Activated CD4-positive, alpha-beta memory T cell treated with anti-CD3 and anti-CD28 coated beads for 36 hours (primary cell): ENCODE results near the gene KIF3A. TPM values are rescaled to one million over a fixed set of nuclear protein-coding genes. Genes with fewer than 3 reads are reported as not detected.

ENCODE experiments used
- CTCF ChIA-PET: fragments of 350-600 bp; sonication (Branson Sonifier 250); formaldehyde crosslinking; loops from one replicate; lab custom pipeline; 2021; ENCODE audit warnings: antibody characterized with exemption, inconsistent platforms; lab: Charles Lee
- POLR2A ChIA-PET: fragments of 350-600 bp; sonication (Branson Sonifier 250); formaldehyde crosslinking; loops from one replicate; lab custom pipeline; 2021; ENCODE audit warnings: antibody characterized with exemption; lab: Charles Lee
- DNase-seq: peaks from one replicate; pipeline ENCODE4 v3.0.0-alpha.2; 2020
- H3K27ac Mint-ChIP-seq: one replicate; pipeline ENCODE4 v1.8.0; 2021; ENCODE audit warnings: mixed read lengths
- H3K27me3 Mint-ChIP-seq: one replicate; pipeline ENCODE4 v1.8.0; 2021; ENCODE audit warnings: mixed read lengths
- H3K36me3 Mint-ChIP-seq: one replicate; pipeline ENCODE4 v1.8.0; 2021; ENCODE audit warnings: mixed read lengths
- H3K4me1 Mint-ChIP-seq: one replicate; pipeline ENCODE4 v1.8.0; 2021; ENCODE audit warnings: low read depth, mixed read lengths
- H3K4me3 Mint-ChIP-seq: one replicate; pipeline ENCODE4 v1.8.0; 2021; ENCODE audit warnings: mild to moderate bottlenecking, mixed read lengths
- H3K9me3 Mint-ChIP-seq: one replicate; pipeline ENCODE4 v1.8.0; 2021; ENCODE audit warnings: mixed read lengths
- intact Hi-C: fragments of 100-400 bp; cut with micrococcal nuclease; formaldehyde crosslinking; loops from one replicate; pipeline ENCODE4 v1.15.1; 2023
- total RNA-seq, 2 experiments: library from RNA; stranded (reverse); gene quantifications; one replicate each; pipeline ENCODE4 v1.2.3, GENCODE V29; 2021

Gene KIF3A
- total RNA-seq, 2 experiments from 2014 or later: 12.1 to 16.1 TPM

DNA sequence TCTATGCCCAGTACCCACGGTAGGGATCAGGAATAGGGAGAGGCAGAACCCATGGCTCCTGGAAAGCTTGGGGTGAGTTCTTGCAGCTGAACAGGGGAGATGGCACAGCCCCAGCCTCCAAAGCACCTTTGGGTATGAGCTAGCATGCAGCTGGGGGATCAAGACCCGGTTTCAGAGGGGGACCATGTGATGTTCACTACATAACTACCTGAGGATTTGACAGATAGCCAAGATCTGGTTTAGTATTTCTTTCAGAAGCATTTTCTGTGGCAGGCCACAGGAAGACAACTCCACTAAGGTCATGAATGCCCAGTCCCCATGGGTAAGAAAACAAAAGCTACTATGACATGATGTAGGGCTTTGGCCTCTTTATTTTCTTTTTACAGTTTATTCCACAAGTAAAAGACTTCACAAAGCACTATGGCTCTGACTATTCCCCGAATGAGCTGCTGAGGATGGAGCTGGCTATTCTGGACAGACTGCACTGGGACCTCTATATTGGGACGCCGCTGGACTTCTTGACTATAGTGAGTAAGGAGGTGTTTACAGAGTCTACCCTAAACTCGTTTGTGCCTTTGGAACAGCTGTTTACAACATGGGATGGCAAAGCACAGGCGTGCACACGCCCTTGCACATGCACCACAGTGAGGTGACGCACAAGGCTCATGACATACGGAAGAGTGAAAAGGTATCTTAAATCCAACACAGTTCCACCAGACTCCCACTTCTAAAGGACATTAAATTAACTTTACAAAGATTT, 13.3 kb upstream of the KIF3A start:
- H3K9me3 Mint-ChIP-seq: no peaks in the 10 kb centered on the region
- H3K4me3 Mint-ChIP-seq: no peak overlapping the region
- ChIA-PET POLR2A (interaction anchor here (1.4 kb wide), 1 partner anchor 13 kb away, joined by 9 read pairs; the partner anchor contains the start of gene KIF3A), CTCF (interaction anchor here (0.9 to 1.4 kb wide), 6 partner anchors 12 to 365 kb away, joined by 3 to 6 read pairs (median 4); no protein-coding TSS in a partner anchor)
- H3K36me3 Mint-ChIP-seq: peaks cover 8% of the 10 kb centered on the region
- intact Hi-C loops: loop anchor here (1.0 to 5.0 kb wide), 4 partner anchors 13 to 109 kb away; partner anchors contain the start of genes KIF3A and SEPTIN8
- no peak for DNase-seq
- H3K4me1 Mint-ChIP-seq: peaks cover 39% of the 10 kb centered on the region
- H3K27ac Mint-ChIP-seq: peak overlapping the region; percentile 46
- no peaks in the 10 kb centered on the region for H3K27me3 Mint-ChIP-seq

DNA sequence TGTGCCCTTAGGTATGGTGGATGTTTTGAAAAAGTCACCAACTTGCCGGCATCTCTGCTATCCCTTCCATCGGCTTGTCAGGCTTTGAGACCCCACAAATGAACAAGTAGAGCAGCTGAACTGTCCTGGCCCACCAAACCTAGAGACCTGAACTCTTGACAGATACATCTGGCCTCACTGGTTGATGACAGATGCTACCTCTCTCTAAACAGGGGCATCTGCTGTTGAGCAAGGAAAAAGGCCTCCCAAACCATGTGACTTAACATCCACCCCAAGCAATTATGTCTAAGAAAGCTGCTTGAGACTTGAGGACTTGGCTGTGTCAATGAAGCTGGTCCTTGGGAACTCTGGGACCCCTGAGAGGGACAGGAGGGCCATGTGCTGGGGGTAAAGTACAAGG, 12.2 kb upstream of the KIF3A start:
- no peaks in the 10 kb centered on the region for H3K27me3 Mint-ChIP-seq
- no peak overlapping the region for H3K27ac Mint-ChIP-seq
- no peak for DNase-seq
- H3K4me1 Mint-ChIP-seq: peaks cover 32% of the 10 kb centered on the region
- H3K9me3 Mint-ChIP-seq: no peaks in the 10 kb centered on the region
- intact Hi-C loops: no loop called here
- POLR2A ChIA-PET: no interaction called here
- H3K36me3 Mint-ChIP-seq: peaks cover 8% of the 10 kb centered on the region
- H3K4me3 Mint-ChIP-seq: no peak overlapping the region
- CTCF ChIA-PET: no interaction called here

DNA sequence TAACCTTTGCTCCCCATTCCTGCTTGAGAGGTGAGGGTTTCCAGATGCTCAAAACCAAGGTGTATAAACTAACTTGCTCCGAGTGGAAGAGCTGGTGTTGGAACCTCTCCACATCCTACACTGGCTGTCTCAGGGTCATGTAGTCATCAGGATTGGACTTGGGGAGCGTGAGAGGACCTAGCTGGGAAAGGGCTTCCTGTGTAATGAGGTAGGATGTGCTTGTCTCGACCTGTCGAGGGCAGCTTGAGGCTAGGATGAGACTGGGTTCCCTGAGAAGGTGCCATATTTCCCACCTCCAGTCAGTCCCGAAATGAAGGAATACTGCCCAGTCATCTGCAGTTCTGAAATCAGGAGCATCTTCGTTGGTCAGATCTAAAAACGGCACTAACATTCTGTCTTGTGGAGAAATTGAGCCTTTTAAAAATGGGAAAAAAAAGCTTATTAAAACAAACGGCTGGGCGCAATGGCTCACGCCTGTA, 11.2 kb upstream of the KIF3A start:
- no peak for DNase-seq
- CTCF ChIA-PET: interaction anchor here (1.2 to 3.2 kb wide), 2 partner anchors 11 to 125 kb away, joined by 3 to 45 read pairs; partner anchors contain the start of gene KIF3A
- H3K4me1 Mint-ChIP-seq: peaks cover 30% of the 10 kb centered on the region
- no peak overlapping the region for H3K27ac Mint-ChIP-seq
- H3K27me3 Mint-ChIP-seq: no peaks in the 10 kb centered on the region
- peaks cover 6% of the 10 kb centered on the region for H3K36me3 Mint-ChIP-seq
- peak overlapping the region; percentile 32 for H3K4me3 Mint-ChIP-seq
- intact Hi-C loops: no loop called here
- H3K9me3 Mint-ChIP-seq: no peaks in the 10 kb centered on the region
- POLR2A ChIA-PET: interaction anchor here (0.6 kb wide), 1 partner anchor 461 kb away, joined by 4 read pairs; no protein-coding TSS in a partner anchor

DNA sequence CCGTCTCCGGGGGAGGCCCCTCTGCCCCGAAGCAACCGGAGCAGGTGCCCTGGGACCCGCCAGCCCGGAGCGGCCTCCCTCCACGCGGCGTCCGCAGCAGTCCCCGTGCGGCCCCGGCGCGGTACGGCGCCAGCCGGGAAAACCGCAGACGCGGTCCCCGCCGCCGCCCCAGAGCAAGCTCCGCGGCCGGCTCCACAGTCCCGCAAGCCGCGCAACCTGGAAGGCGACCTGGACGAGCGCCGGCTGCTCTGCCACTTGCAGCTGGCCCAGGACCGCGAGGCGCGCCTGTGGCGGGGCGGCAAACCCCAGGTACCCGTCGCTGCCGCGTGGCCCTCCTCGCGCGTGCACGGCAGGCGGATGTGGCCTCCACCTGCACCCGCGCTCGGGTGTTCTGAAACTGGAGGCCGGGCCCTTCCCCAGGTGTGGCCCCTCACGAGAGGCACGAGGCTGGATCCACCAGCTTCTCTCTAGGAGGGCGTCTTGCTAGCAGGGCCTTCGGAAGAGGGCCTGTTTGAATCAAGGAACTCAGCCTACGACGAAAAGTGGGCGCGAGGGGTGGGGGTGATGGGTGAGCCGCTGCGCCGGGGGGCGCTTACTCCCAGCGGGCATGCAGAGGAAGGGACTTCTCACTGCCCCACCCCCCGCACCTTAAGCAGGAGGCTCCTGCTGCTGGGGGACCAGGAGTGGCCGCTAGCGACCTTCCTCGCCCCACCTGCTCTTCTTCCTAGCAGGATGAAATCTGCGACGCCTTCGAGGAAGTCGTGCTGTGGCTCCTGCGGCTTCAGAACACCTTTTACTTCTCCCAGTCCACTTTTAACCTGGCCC, 10.5 kb upstream of the KIF3A start:
- Mint-ChIP-seq H3K36me3 (peaks cover 5% of the 10 kb centered on the region), H3K27ac (no peak overlapping the region), H3K4me1 (peaks cover 28% of the 10 kb centered on the region), H3K9me3 (no peaks in the 10 kb centered on the region), H3K4me3 (peak overlapping the region; percentile 32), H3K27me3 (no peaks in the 10 kb centered on the region)
- intact Hi-C loops: loop anchor here (2.0 kb wide), 1 partner anchor 73 kb away; no protein-coding TSS in a partner anchor
- ChIA-PET POLR2A (interaction anchor here (0.8 to 1.7 kb wide), 4 partner anchors 10 to 284 kb away, joined by 3 to 16 read pairs (median 5); partner anchors contain the start of gene KIF3A), CTCF (interaction anchor here (0.6 to 3.2 kb wide), 8 partner anchors 10 to 222 kb away, joined by 3 to 45 read pairs (median 4); partner anchors contain the start of genes KIF3A and RAD50)
- DNase-seq: peak; percentile 69

DNA sequence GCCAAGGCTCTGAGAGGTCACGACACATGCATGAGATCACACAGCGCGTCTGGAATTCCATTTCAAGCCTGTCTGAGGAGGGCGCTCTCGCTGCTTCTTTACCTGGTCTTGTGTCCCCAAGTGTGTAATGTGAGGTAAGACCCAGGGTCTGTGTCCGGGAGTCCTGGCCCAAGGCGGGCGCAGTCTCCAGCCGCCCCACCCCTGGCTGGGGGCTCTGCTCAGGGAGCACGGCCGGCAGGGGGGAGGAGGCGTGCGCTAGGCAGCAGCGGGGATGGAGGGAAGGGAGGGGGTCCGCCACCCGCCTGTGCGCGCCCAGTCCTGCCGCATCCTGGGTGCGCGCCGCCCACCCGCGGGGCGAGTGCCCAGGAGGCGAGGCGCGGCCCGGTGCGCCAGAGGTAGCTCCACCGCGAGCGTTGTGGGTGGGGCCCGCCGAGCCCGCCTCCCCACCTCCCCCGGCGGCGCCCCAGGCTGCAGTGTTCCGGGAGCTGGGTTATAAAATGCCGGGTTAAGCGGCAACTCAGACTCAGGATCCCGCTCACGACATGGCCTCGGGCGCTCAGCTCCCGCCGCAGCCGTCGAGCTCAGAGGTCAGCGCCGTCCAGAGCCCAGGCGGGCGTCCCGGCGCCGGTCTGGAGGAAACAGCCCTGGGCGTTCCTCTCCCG, 9.7 kb upstream of the KIF3A start, which contains the start of gene CCNI2:
Gene CCNI2, plus strand, starts transcription at position 473 of the 662 bp plus-strand sequence. Its CDS starts 70 bp downstream, at position 543.
- ChIA-PET POLR2A (interaction anchor here (0.8 to 1.7 kb wide), 4 partner anchors 9 to 283 kb away, joined by 3 to 16 read pairs (median 5); partner anchors contain the start of gene KIF3A), CTCF (interaction anchor here (0.6 to 3.2 kb wide), 9 partner anchors 9 to 221 kb away, joined by 3 to 45 read pairs (median 5); partner anchors contain the start of genes KIF3A and RAD50)
- peaks cover 27% of the 10 kb centered on the region for H3K4me1 Mint-ChIP-seq
- peak within 1 kb of the TSS; percentile 72 for H3K4me3 Mint-ChIP-seq
- H3K27me3 Mint-ChIP-seq: no peaks in the 10 kb centered on the region
- H3K9me3 Mint-ChIP-seq: no peaks in the 10 kb centered on the region
- DNase-seq: peak; percentile 75
- H3K27ac Mint-ChIP-seq: peak within 1 kb of the TSS; percentile 67
- H3K36me3 Mint-ChIP-seq: no peaks in the 10 kb centered on the region
- intact Hi-C loops: loop anchor here (1.0 to 2.0 kb wide), 2 partner anchors 10 to 74 kb away; partner anchors contain the start of gene KIF3A

DNA sequence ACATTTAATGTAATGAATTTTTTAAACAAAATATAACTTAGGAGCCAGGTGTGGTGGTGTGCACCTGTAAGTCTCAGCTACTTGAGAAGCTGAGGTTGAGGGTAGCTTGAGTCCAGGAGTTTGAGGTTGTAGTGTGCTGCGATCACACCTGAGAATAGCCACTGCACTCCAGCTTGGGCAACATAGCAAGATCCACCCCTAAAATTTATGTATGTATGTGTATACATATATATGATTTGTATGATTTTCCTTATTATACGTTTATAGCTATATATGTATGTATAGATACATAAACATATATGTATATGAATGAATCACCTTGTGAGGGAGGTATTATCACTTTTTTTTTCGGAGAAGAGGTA, 9.2 kb upstream of the KIF3A start:
- peaks cover 22% of the 10 kb centered on the region for H3K4me1 Mint-ChIP-seq
- peak overlapping the region; percentile 67 for H3K27ac Mint-ChIP-seq
- ChIA-PET POLR2A (interaction anchor here (1.1 to 1.7 kb wide), 3 partner anchors 9 to 106 kb away, joined by 4 to 16 read pairs (median 6); partner anchors contain the start of gene KIF3A), CTCF (interaction anchor here (1.0 to 3.2 kb wide), 8 partner anchors 9 to 221 kb away, joined by 3 to 45 read pairs (median 5); partner anchors contain the start of genes KIF3A and RAD50)
- no peaks in the 10 kb centered on the region for H3K9me3 Mint-ChIP-seq
- H3K4me3 Mint-ChIP-seq: peak overlapping the region; percentile 72
- no peaks in the 10 kb centered on the region for H3K36me3 Mint-ChIP-seq
- intact Hi-C loops: loop anchor here (1.0 to 2.0 kb wide), 2 partner anchors 9 to 74 kb away; partner anchors contain the start of gene KIF3A
- H3K27me3 Mint-ChIP-seq: no peaks in the 10 kb centered on the region
- DNase-seq: no peak

DNA sequence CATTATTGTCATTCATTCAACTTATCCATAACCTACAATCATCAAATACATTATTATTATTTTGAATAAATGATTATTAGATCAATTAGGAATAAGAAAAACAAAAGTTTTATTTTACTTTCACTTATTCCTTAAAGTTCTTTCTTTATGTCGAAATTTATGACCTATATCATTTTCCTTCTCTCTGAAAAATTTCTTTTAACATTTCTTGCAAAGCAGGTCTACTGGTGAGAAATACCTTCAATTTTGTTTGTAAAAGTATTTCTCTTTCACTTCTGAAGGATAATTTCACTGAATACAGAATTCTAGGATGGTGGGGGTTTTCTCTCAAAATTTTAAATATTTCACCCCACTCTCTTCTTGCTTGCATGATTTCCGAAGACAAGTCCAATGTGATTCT, 7.3 kb upstream of the KIF3A start:
- CTCF ChIA-PET: interaction anchor here (0.9 kb wide), 1 partner anchor 10 kb away, joined by 3 read pairs; no protein-coding TSS in a partner anchor
- intact Hi-C loops: no loop called here
- no peaks in the 10 kb centered on the region for H3K9me3 Mint-ChIP-seq

DNA sequence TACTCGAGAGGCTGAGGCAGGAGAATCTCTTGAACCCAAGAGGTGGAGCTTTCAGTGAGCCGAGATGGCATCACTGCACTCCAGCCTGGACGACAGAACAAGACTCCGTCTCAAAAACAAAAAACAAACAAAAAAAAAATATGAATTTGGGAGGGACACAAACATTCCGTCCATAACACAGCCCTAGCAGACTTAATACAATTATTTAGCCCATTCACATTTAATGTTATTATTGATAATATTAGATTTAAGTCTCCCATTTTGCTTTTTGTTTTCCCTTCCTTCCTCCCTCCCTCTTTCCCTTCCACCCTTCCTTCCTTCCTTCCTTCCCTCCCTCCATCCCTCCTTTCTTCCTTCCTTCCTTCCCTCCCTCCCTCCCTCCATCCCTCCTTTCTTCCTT, 5.3 kb upstream of the KIF3A start:
- POLR2A ChIA-PET: no interaction called here
- peaks cover 10% of the 10 kb centered on the region for H3K4me1 Mint-ChIP-seq
- CTCF ChIA-PET: no interaction called here

More for the DNA sequence above, 7.3 kb upstream of the KIF3A start:
- DNase-seq: no peak
- Mint-ChIP-seq H3K36me3 (no peaks in the 10 kb centered on the region), H3K4me1 (peaks cover 5% of the 10 kb centered on the region), H3K4me3 (no peak overlapping the region), H3K27me3 (no peaks in the 10 kb centered on the region), H3K27ac (no peak overlapping the region)
- POLR2A ChIA-PET: interaction anchor here (1.0 kb wide), 1 partner anchor 14 kb away, joined by 3 read pairs; no protein-coding TSS in a partner anchor

DNA sequence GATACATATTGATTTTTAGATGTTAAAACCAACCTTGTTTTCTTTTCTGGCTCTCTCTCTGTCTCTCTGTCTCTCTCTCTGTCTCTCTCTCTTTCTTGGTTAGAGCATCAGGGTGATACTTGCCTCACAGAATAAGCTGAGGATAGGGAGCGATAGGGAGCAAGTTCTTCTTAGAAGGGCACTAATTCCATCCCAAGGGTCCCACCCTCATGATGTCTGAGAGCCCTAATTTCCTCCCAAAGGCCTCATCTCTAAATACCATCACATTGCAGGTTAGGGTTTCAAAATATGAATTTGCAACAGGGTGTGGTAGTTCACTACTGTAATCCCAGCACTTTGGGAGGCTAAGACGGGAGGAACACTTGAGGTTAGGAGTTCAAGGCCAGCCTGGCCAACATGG, 4.8 kb upstream of the KIF3A start:
- POLR2A ChIA-PET: no interaction called here
- Mint-ChIP-seq H3K4me3 (no peak overlapping the region), H3K9me3 (no peaks in the 10 kb centered on the region), H3K27ac (no peak overlapping the region), H3K27me3 (peaks cover 2% of the 10 kb centered on the region), H3K4me1 (peaks cover 12% of the 10 kb centered on the region), H3K36me3 (no peaks in the 10 kb centered on the region)
- no peak for DNase-seq
- CTCF ChIA-PET: no interaction called here
- intact Hi-C loops: no loop called here

More for the DNA sequence above, 5.3 kb upstream of the KIF3A start:
- no peak for DNase-seq
- Mint-ChIP-seq H3K27ac (no peak overlapping the region), H3K4me3 (no peak overlapping the region), H3K36me3 (no peaks in the 10 kb centered on the region), H3K27me3 (no peaks in the 10 kb centered on the region), H3K9me3 (no peaks in the 10 kb centered on the region)
- intact Hi-C loops: no loop called here

DNA sequence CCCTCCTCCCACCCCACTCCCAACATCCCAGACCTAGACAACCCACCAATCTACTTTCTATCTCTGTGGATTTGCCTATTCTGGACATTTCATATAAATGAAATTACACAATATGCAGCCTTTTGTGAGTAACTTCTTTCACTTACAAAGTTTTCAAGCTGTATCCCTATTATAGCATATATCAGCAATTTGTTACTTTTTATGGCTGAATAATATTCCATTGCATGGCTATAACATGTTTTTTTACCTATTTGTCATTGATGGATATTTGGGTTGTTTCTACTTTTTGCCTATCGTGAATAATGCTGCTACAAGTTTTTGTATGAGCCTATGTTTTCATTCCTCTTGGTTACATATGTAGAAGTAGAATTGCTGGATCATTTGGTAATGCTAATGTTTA, 1.9 kb upstream of the KIF3A start:
- Mint-ChIP-seq H3K4me3 (no peak overlapping the region), H3K9me3 (no peaks in the 10 kb centered on the region), H3K27me3 (peaks cover 2% of the 10 kb centered on the region), H3K36me3 (no peaks in the 10 kb centered on the region), H3K4me1 (peaks cover 31% of the 10 kb centered on the region), H3K27ac (no peak overlapping the region)
- intact Hi-C loops: loop anchor here (5.0 to 10.0 kb wide), 5 partner anchors 128 to 1486 kb away; partner anchors contain the start of genes GDF9, PPP2CA, RAD50 and UQCRQ
- POLR2A ChIA-PET: no interaction called here
- no peak for DNase-seq
- CTCF ChIA-PET: interaction anchor here (0.6 to 3.1 kb wide), 2 partner anchors 8 to 18 kb away, joined by 3 to 45 read pairs; partner anchors contain the start of gene CCNI2
